ENCODE results near the gene DNAJC1.

The DNAJC1 gene

DNA sequence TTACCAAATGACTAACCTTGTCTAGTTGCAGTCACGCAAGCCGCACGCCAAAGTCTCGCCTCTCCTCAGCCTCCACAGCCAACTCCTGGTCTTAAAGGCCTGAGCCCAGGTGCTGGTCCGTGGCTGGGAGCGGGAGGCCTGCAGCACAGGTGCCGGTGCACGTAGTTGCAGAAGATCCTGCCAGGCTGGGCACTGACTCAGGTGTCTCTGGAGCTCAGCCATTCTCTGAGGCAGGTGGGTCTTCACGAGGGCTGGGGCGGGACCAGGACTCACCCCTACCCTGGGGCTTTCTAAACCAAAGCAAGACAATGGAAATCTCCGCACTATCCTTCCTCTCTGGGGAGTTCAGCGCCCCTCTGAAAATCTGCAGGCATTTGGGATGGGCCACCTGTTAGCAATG is 253.1 kb downstream of the DNAJC1 start:
- Histone ChIP-seq H3K4me3 (ENCODE audit: low read depth, low read length) (no peak overlapping the region), H3K27me3 (ENCODE audit: insufficient read depth, low read length) (no peaks in the 10 kb centered on the region), H3K4me1 (ENCODE audit: control insufficient read depth, insufficient read depth, low read length, unreplicated experiment) (no peaks in the 10 kb centered on the region), H3K79me2 (ENCODE audit: control insufficient read depth, insufficient read depth, low read length, unreplicated experiment) (no peaks in the 10 kb centered on the region), H3K36me3 (ENCODE audit: insufficient read depth, low read length) (no peaks in the 10 kb centered on the region; the same call in 1 of the 2 replicates), H2AFZ (ENCODE audit: low read length, unreplicated experiment) (no peak overlapping the region), H3K27ac (ENCODE audit: low read depth, low read length) (no peak overlapping the region)

DNA sequence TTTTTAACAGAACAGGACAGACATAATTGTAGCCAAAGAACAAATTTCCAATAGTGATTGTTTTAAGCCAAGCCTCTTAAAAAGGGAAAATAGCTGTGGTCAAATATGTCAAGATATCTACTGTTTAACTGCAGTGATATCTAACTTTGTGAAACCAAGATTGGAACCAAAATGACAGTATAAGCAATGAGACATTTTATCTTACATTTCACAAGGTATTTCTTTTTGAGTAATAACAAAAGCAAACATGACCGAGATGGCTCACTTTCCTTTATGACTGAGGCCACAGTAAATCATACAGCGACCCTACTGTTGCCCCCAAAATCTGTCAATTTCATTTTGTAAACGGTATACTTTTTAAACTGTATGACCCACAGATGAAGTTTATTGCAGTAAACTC is 253.7 kb downstream of the DNAJC1 start:
- H3K4me3 ChIP-seq (ENCODE audit: low read depth, low read length): no peak overlapping the region
- H3K79me2 ChIP-seq (ENCODE audit: control insufficient read depth, insufficient read depth, low read length, unreplicated experiment): no peaks in the 10 kb centered on the region
- no peaks in the 10 kb centered on the region for H3K27me3 ChIP-seq (ENCODE audit: insufficient read depth, low read length)
- H3K4me1 ChIP-seq (ENCODE audit: control insufficient read depth, insufficient read depth, low read length, unreplicated experiment): no peaks in the 10 kb centered on the region
- no peaks in the 10 kb centered on the region; the same call in 1 of the 2 replicates for H3K36me3 ChIP-seq (ENCODE audit: insufficient read depth, low read length)
- no peak overlapping the region for H3K27ac ChIP-seq (ENCODE audit: low read depth, low read length)
- no peak overlapping the region for H2AFZ ChIP-seq (ENCODE audit: low read length, unreplicated experiment)

DNA sequence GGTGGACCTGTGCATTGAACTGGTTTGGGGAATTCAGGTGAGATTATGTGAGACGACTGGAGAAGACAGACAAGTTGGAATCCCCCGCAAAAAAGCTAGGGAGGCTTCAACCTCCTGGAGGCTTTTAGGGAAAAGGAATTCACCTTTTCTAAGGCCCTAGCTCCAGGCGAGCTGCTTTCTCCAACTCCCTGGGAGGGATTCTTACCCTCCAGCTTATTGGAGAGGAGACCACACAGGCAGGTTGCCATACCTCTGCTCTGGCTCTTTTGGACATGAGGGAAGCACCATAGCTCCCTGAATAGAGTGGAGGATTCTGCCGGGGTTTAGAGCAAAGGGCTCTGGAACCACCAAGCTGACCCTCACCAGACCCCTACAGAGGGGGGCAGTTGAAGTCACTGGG is 255.7 kb downstream of the DNAJC1 start:
- Histone ChIP-seq H2AFZ (ENCODE audit: low read length, unreplicated experiment) (no peak overlapping the region), H3K79me2 (ENCODE audit: control insufficient read depth, insufficient read depth, low read length, unreplicated experiment) (no peaks in the 10 kb centered on the region), H3K4me1 (ENCODE audit: control insufficient read depth, insufficient read depth, low read length, unreplicated experiment) (no peaks in the 10 kb centered on the region), H3K4me3 (ENCODE audit: low read depth, low read length) (no peak overlapping the region), H3K27ac (ENCODE audit: low read depth, low read length) (no peak overlapping the region), H3K36me3 (ENCODE audit: insufficient read depth, low read length) (peaks cover 4% of the 10 kb centered on the region), H3K27me3 (ENCODE audit: insufficient read depth, low read length) (no peaks in the 10 kb centered on the region)

DNA sequence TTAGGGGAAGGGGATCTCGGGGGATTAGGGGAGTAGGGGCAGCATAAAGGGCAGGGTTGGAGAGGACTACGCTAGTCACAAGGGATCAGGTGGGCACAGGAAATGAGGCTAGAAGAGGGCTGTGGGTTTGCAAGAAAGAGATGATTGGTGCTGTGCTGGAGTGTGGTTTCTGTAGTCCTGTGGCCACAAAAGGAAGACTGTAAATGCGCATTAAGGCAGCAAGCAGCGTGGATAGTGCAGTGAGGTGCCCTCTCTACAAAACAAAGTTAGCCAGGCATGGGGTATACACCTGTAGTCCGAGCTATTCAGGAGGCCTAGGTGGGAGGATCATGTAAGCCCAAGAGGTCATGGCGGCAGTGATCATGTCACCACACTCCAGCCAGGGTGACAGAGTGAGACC is 257.4 kb downstream of the DNAJC1 start:
- H3K27me3 ChIP-seq (ENCODE audit: insufficient read depth, low read length): no peaks in the 10 kb centered on the region
- H3K79me2 ChIP-seq (ENCODE audit: control insufficient read depth, insufficient read depth, low read length, unreplicated experiment): no peaks in the 10 kb centered on the region
- H2AFZ ChIP-seq (ENCODE audit: low read length, unreplicated experiment): no peak overlapping the region
- peaks cover 8% of the 10 kb centered on the region for H3K36me3 ChIP-seq (ENCODE audit: insufficient read depth, low read length)
- H3K4me1 ChIP-seq (ENCODE audit: control insufficient read depth, insufficient read depth, low read length, unreplicated experiment): no peaks in the 10 kb centered on the region
- H3K27ac ChIP-seq (ENCODE audit: low read depth, low read length): no peak overlapping the region
- H3K4me3 ChIP-seq (ENCODE audit: low read depth, low read length): no peak overlapping the region

DNA sequence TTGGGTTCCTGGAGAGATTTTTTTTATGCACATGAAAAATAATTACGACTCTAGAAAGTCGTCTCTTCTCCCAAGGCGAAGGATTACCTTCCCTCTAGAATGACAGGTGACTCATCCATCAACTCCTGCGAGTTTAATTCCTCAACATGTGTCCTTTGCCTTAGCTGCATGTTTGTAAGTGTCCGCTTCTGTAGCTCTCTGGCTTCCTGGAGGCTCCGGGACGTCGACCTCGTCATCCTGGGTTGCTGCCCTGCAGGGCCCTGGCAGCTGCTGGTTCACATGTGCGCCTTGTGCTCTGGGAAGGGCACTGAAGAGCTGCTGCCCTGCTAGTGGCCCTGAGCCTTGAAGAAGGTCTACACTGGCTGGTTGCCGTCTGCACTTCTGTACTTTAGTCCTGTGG is 259.3 kb downstream of the DNAJC1 start:
- Histone ChIP-seq H3K4me3 (ENCODE audit: low read depth, low read length) (no peak overlapping the region), H3K4me1 (ENCODE audit: control insufficient read depth, insufficient read depth, low read length, unreplicated experiment) (no peaks in the 10 kb centered on the region), H2AFZ (ENCODE audit: low read length, unreplicated experiment) (no peak overlapping the region), H3K36me3 (ENCODE audit: insufficient read depth, low read length) (peaks cover 17% of the 10 kb centered on the region), H3K27ac (ENCODE audit: low read depth, low read length) (no peak overlapping the region), H3K27me3 (ENCODE audit: insufficient read depth, low read length) (no peaks in the 10 kb centered on the region), H3K79me2 (ENCODE audit: control insufficient read depth, insufficient read depth, low read length, unreplicated experiment) (no peaks in the 10 kb centered on the region)

DNA sequence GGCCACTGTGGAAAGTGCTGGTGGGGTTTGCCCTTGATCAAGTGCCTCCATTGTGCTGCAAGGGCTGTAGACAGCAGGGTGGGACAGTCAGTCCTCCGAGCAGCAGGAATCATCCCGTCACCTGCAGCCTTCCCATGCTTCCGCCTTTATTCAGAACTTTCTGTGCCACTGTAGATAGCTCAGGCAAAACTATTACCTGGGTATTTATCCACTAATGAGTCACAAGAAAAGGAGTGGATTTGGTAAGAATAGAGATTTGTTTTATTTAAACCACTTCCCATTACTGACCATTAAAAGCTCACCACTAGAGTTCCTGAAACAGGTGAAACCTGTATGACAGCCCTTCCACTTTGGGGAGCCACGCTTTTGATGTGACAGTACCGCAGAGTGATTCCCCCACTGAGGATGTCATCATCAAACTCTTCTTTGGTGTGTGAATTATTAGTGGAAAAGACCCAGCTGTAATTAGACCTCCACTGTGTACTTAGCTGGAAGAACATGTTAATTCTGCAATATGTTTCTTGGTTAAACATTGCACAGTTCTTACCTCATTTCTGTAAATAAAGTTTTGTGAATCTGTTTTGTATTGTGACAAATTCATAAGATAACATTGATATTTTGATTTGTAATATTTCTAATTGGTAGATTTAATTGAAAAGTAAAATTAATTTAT is 260.7 kb downstream of the DNAJC1 start:
- H3K36me3 ChIP-seq (ENCODE audit: insufficient read depth, low read length): peaks cover 17% of the 10 kb centered on the region
- H2AFZ ChIP-seq (ENCODE audit: low read length, unreplicated experiment): no peak overlapping the region
- no peaks in the 10 kb centered on the region for H3K4me1 ChIP-seq (ENCODE audit: control insufficient read depth, insufficient read depth, low read length, unreplicated experiment)
- H3K4me3 ChIP-seq (ENCODE audit: low read depth, low read length): no peak overlapping the region
- H3K27ac ChIP-seq (ENCODE audit: low read depth, low read length): no peak overlapping the region
- H3K27me3 ChIP-seq (ENCODE audit: insufficient read depth, low read length): no peaks in the 10 kb centered on the region
- no peaks in the 10 kb centered on the region for H3K79me2 ChIP-seq (ENCODE audit: control insufficient read depth, insufficient read depth, low read length, unreplicated experiment)

DNA sequence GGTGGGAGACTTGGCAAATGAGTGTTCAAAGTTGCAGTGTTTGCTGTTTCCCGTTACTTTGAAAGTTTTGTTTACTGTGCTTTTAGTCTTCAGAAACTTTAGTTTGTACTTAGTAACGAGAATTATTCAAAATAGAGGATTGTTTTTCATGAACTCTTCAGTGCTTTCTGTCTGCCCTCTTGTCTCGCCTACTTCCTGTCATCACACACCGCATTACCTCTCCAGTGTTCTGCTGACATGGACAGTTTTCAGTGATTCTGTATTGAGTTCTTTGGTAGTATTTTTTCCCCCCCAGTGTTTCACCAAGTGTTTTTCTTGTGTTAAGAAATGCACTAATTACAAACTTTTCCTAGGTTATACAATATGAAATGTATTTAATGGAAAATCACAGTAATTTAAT is 262.5 kb downstream of the DNAJC1 start:
- Histone ChIP-seq H3K27me3 (ENCODE audit: insufficient read depth, low read length) (no peaks in the 10 kb centered on the region), H3K4me1 (ENCODE audit: control insufficient read depth, insufficient read depth, low read length, unreplicated experiment) (no peaks in the 10 kb centered on the region), H2AFZ (ENCODE audit: low read length, unreplicated experiment) (no peak overlapping the region), H3K4me3 (ENCODE audit: low read depth, low read length) (no peak overlapping the region), H3K79me2 (ENCODE audit: control insufficient read depth, insufficient read depth, low read length, unreplicated experiment) (no peaks in the 10 kb centered on the region), H3K27ac (ENCODE audit: low read depth, low read length) (no peak overlapping the region), H3K36me3 (ENCODE audit: insufficient read depth, low read length) (peaks cover 20% of the 10 kb centered on the region)

DNA sequence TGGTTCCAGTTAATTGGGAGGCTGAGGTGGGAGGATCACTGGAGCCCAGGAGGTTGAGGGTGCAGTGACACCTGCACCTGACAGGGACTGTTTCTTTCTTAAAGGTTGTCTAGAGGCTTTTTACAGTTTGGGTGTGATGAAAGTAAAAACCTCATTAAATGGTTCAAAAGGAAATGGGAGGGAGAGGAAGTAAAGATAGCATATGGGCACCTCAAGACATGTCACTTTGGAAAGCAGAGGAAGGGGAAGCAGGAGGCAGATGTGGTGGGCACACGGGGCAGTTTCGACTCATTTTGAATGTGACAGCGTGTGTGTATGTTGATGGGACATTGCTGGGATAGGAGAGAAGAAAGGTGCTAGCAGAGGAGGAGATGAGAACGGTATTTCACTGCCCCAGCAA is 266.4 kb downstream of the DNAJC1 start:
- no peak overlapping the region for H3K4me3 ChIP-seq (ENCODE audit: low read depth, low read length)

DNA sequence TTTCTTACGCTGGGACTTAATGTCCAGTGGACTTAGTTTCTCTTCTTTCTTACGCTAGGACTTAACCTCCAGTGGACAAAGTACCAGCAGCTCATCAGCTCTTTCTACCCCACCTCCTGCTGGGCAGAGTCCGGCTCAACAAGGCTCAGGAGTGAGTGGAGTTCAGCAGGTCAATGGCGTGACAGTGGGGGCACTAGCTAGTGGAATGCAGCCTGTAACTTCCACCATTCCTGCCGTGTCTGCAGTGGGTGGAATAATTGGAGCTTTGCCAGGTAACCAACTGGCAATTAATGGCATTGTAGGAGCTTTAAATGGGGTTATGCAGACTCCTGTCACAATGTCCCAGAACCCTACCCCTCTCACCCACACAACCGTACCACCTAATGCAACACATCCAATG is 269.8 kb downstream of the DNAJC1 start:
- Histone ChIP-seq H2AFZ (ENCODE audit: low read length, unreplicated experiment) (no peak overlapping the region), H3K4me1 (ENCODE audit: control insufficient read depth, insufficient read depth, low read length, unreplicated experiment) (peaks cover 20% of the 10 kb centered on the region), H3K4me3 (ENCODE audit: low read depth, low read length) (no peak overlapping the region), H3K27me3 (ENCODE audit: insufficient read depth, low read length) (no peaks in the 10 kb centered on the region), H3K79me2 (ENCODE audit: control insufficient read depth, insufficient read depth, low read length, unreplicated experiment) (no peaks in the 10 kb centered on the region), H3K36me3 (ENCODE audit: insufficient read depth, low read length) (peaks cover 14% of the 10 kb centered on the region), H3K27ac (ENCODE audit: low read depth, low read length) (no peak overlapping the region)

More for the DNA sequence above, 266.4 kb downstream of the DNAJC1 start:
- peaks cover 25% of the 10 kb centered on the region for H3K36me3 ChIP-seq (ENCODE audit: insufficient read depth, low read length)
- no peaks in the 10 kb centered on the region for H3K79me2 ChIP-seq (ENCODE audit: control insufficient read depth, insufficient read depth, low read length, unreplicated experiment)
- H3K27me3 ChIP-seq (ENCODE audit: insufficient read depth, low read length): no peaks in the 10 kb centered on the region
- peaks cover 17% of the 10 kb centered on the region for H3K4me1 ChIP-seq (ENCODE audit: control insufficient read depth, insufficient read depth, low read length, unreplicated experiment)
- no peak overlapping the region for H2AFZ ChIP-seq (ENCODE audit: low read length, unreplicated experiment)
- H3K27ac ChIP-seq (ENCODE audit: low read depth, low read length): no peak overlapping the region

DNA sequence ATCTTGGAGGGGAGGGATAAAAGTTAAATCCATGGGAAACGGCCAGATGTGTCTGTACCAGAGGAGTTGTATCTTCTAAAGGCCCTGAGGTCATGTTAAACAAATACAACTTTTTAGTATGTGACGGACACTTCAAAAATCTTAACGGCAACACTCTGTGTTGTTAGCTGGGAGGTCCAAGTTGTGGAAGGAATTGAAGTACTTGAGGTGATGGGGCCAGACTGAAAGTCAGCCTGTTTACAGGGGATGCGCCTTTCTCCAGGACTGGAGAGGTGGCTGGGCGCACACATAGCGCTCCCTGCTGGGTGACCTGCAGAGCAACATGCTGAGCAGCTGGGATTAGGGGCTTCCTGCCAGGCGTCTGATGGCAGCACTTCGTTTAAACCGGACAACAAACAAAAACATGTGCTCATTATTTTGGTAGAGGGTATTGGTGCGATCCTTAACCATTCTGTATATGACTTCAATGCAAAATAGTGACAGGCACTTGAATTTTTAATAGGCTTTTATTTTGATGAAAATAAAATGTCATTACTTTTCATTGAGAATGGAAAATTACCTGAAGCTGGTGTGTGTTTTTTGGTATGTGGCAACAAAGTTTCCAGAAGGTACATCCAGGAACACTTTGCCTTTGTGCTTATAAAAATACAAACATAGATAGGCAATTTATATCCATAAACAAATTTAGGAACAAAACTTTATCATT is 271.3 kb downstream of the DNAJC1 start:
- H3K4me1 ChIP-seq (ENCODE audit: control insufficient read depth, insufficient read depth, low read length, unreplicated experiment): peaks cover 23% of the 10 kb centered on the region
- H3K36me3 ChIP-seq (ENCODE audit: insufficient read depth, low read length): peaks cover 14% of the 10 kb centered on the region
- no peaks in the 10 kb centered on the region for H3K79me2 ChIP-seq (ENCODE audit: control insufficient read depth, insufficient read depth, low read length, unreplicated experiment)
- H2AFZ ChIP-seq (ENCODE audit: low read length, unreplicated experiment): no peak overlapping the region
- H3K27ac ChIP-seq (ENCODE audit: low read depth, low read length): peak overlapping the region; percentile 18; the same call in 1 of the 2 replicates
- H3K27me3 ChIP-seq (ENCODE audit: insufficient read depth, low read length): no peaks in the 10 kb centered on the region
- H3K4me3 ChIP-seq (ENCODE audit: low read depth, low read length): no peak overlapping the region

DNA sequence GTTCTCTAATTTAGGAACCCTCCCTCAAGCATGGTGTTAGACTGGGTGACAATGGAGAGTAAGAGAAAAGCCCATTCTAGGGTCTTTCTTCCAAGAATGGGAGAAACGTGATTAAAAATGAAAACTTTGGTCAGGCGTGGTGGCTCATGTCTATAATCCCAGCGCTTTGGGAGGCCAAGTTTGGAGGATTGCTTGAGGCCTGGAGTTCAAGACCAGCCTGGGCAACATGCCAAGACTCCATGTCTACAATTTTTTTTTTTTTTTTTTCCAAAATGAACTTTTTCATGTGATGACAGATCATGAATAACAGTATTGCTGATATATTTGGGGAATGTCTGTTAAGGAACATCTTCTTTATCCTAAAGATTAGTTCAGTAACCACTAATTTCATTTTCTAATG is 274.9 kb downstream of the DNAJC1 start:
- Histone ChIP-seq H3K79me2 (ENCODE audit: control insufficient read depth, insufficient read depth, low read length, unreplicated experiment) (no peaks in the 10 kb centered on the region), H2AFZ (ENCODE audit: low read length, unreplicated experiment) (no peak overlapping the region), H3K4me1 (ENCODE audit: control insufficient read depth, insufficient read depth, low read length, unreplicated experiment) (peaks cover 44% of the 10 kb centered on the region), H3K27ac (ENCODE audit: low read depth, low read length) (no peak overlapping the region), H3K4me3 (ENCODE audit: low read depth, low read length) (no peak overlapping the region), H3K27me3 (ENCODE audit: insufficient read depth, low read length) (no peaks in the 10 kb centered on the region), H3K36me3 (ENCODE audit: insufficient read depth, low read length) (peaks cover 12% of the 10 kb centered on the region)

Measured in ACC112 (cell line).